A673 (cell line): Measurements from ENCODE around the gene CRABP1. TPM values are rescaled to one million over a fixed set of nuclear protein-coding genes. Genes with fewer than 3 reads are reported as not detected.

Experiments
- BruUV-seq: library from RNA; stranded (reverse); fragments of 400-500 nt; replicated peaks from 2 replicates; lab custom pipeline; 2021; lab: Mats Ljungman, UMichigan
- CTCF ChIA-PET: fragments of 300-600 bp; sonication (Branson Sonifier 250); formaldehyde crosslinking; loops from one replicate; lab custom pipeline; 2022; ENCODE audit warnings: antibody characterized with exemption; lab: Charles Lee
- POLR2A ChIA-PET: fragments of 300-600 bp; sonication (Branson Sonifier 250); formaldehyde crosslinking; loops from one replicate; lab custom pipeline; 2022; ENCODE audit warnings: antibody characterized with exemption; ENCODE audit not compliant: low non-redundant PET; lab: Charles Lee
- DNase-seq: peaks from one replicate; pipeline ENCODE4 v3.0.0-alpha.2; 2015; ENCODE audit warnings: low spot score
- H3K27ac ChIP-seq: fragments of 200-600 bp; sonication (generic); 2 replicates; pipeline ENCODE4 v1.5.1; 2016; ENCODE audit warnings: mixed run types, low read depth, mild to moderate bottlenecking, mixed read lengths, antibody characterized with exemption, low read length; ENCODE audit not compliant: poor library complexity, severe bottlenecking
- H3K27me3 ChIP-seq: fragments of 200-600 bp; sonication (generic); replicated peaks from 2 replicates; pipeline ENCODE4 v1.6.1; 2017; ENCODE audit warnings: mixed run types, low read depth, mild to moderate bottlenecking, mixed read lengths, antibody characterized with exemption, low read length; ENCODE audit not compliant: insufficient read depth, poor library complexity
- H3K36me3 ChIP-seq: fragments of 200-600 bp; sonication (generic); 2 replicates; pipeline ENCODE4 v1.6.1; 2016; ENCODE audit warnings: mixed run types, mild to moderate bottlenecking, mixed read lengths, antibody characterized with exemption, low read length; ENCODE audit not compliant: insufficient read depth, poor library complexity, severe bottlenecking
- H3K4me1 ChIP-seq: fragments of 200-600 bp; sonication (generic); 2 replicates; pipeline ENCODE4 v1.6.1; 2017; ENCODE audit warnings: mixed run types, mild to moderate bottlenecking, mixed read lengths, antibody characterized with exemption, low read length; ENCODE audit not compliant: insufficient read depth, poor library complexity, severe bottlenecking
- H3K4me3 ChIP-seq: fragments of 200-600 bp; sonication (generic); 2 replicates; pipeline ENCODE4 v1.5.1; 2016; ENCODE audit warnings: low read depth, mixed run types, mild to moderate bottlenecking, mixed read lengths, low read length; ENCODE audit not compliant: poor library complexity, severe bottlenecking
- H3K9me3 ChIP-seq: fragments of 200-600 bp; sonication (generic); 2 replicates; pipeline ENCODE4 v1.6.1; 2016; ENCODE audit warnings: mixed run types, low read depth, mild to moderate bottlenecking, mixed read lengths, antibody characterized with exemption, low read length; ENCODE audit not compliant: poor library complexity, severe bottlenecking
- EZH2 ChIP-seq: fragments of 200-600 bp; sonication (generic); IDR thresholded peaks from 2 replicates; pipeline ENCODE4 v1.6.1; 2017; ENCODE audit warnings: borderline replicate concordance, low read depth, mild to moderate bottlenecking, mixed read lengths, antibody characterized with exemption, low read length; ENCODE audit not compliant: poor library complexity, severe bottlenecking
- intact Hi-C: fragments of 100-400 bp; cut with micrococcal nuclease; formaldehyde crosslinking; loops from one replicate; pipeline ENCODE4 v1.10.0; 2022; ENCODE audit not compliant: unreplicated experiment
- total RNA-seq: library from RNA; stranded (reverse); gene quantifications from 2 replicates; pipeline ENCODE4 v1.2.3, GENCODE V29; 2021
- TF ChIP-seq, protein P1 (sequence below): fragments of 300-800, 200-600 bp; sonication (generic); conservative IDR thresholded peaks from 2 replicates; pipeline ENCODE4 v1.5.1; 2017; ENCODE audit warnings: low read depth, mild to moderate bottlenecking, antibody characterized with exemption, low read length, moderate library complexity, mixed read lengths

CRABP1 gene
- total RNA-seq, 1 experiment from 2014 or later: 61.2 TPM

DNA sequence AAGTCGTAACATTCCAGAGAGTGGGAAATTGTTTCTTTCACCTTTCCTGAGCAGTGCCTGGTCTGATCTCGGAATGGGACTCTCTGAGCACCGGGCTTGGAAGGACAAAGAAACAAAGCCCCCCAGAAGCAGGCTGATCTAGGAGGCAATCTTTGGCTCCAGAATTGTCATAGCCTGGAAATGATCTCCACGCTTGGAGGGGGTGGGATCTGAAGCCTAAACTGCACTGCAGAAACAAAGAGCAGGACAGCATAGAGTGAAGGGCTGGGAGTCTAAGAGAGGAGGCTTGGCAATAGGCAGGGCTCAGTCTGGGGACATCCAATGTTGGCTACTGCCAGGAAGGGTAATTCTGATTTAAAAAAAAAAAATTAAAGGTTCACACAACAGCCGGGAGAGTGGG is 1.9 kb downstream of the CRABP1 start:
- POLR2A ChIA-PET: no interaction called here

GRCh38 chr15:78343276-78344060 is 3.3 kb downstream of the CRABP1 start:
- ChIA-PET CTCF (no interaction called here), POLR2A (no interaction called here)
- H3K9me3 ChIP-seq: no peaks in the 10 kb centered on the region
- no peak overlapping the region for H3K27ac ChIP-seq
- DNase-seq: no peak
- peaks cover 14% of the 10 kb centered on the region for H3K27me3 ChIP-seq
- no TSS peak for BruUV-seq
- intact Hi-C loops: no loop called here
- peaks cover 20% of the 10 kb centered on the region for H3K4me1 ChIP-seq
- no peak for TF ChIP-seq EZH2
- TF ChIP-seq, protein P1, sequence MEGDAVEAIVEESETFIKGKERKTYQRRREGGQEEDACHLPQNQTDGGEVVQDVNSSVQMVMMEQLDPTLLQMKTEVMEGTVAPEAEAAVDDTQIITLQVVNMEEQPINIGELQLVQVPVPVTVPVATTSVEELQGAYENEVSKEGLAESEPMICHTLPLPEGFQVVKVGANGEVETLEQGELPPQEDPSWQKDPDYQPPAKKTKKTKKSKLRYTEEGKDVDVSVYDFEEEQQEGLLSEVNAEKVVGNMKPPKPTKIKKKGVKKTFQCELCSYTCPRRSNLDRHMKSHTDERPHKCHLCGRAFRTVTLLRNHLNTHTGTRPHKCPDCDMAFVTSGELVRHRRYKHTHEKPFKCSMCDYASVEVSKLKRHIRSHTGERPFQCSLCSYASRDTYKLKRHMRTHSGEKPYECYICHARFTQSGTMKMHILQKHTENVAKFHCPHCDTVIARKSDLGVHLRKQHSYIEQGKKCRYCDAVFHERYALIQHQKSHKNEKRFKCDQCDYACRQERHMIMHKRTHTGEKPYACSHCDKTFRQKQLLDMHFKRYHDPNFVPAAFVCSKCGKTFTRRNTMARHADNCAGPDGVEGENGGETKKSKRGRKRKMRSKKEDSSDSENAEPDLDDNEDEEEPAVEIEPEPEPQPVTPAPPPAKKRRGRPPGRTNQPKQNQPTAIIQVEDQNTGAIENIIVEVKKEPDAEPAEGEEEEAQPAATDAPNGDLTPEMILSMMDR: no peak
- H3K4me3 ChIP-seq: no peak overlapping the region
- H3K36me3 ChIP-seq: no peaks in the 10 kb centered on the region

More for the DNA sequence above, 1.9 kb downstream of the CRABP1 start:
- DNase-seq: no peak
- CTCF ChIA-PET: no interaction called here
- no peaks in the 10 kb centered on the region for H3K9me3 ChIP-seq
- BruUV-seq: no TSS peak
- peaks cover 9% of the 10 kb centered on the region for H3K4me1 ChIP-seq
- intact Hi-C loops: no loop called here
- H3K27me3 ChIP-seq: peaks cover 14% of the 10 kb centered on the region
- no peaks in the 10 kb centered on the region for H3K36me3 ChIP-seq
- H3K4me3 ChIP-seq: no peak overlapping the region
- H3K27ac ChIP-seq: no peak overlapping the region
- TF ChIP-seq, protein P1: no peak
- TF ChIP-seq EZH2: no peak

DNA sequence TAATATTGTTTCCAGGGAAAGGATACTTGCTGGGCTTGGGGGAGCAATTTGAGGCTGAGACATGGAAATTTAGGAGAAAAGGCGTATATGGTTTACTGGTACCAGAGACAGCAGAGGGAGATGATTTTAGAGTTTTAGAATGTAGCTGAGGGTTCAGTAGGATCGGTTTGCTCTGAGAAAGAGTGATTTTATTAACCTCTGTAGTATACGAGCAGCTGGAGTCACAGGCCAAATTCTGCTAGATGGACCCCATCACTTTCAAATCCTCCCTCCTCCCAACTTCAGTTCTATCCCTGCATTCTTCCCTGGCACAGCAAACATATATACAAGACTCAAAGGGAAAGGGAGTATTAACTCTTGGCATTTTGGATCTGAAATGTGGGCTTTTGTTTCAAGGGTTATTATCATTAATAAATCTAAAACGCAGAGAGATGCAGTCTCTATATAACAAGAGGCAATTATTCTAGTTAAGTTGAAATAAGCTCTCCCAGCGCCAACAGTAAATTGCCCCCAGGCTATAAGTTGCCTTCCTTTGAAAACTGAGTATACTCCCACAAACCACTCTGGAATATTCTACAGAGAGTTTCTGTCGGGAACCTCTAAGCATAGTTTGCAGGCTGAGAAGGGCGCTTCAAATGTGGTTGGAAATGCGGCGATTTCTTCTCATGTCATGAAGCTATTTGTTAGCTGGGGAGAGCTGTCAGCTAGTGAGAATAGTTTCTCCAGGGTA is 5.4 kb downstream of the CRABP1 start:
- ChIA-PET CTCF (no interaction called here), POLR2A (interaction anchor here (0.7 kb wide), 1 partner anchor 16 kb away, joined by 4 read pairs; no protein-coding TSS in a partner anchor)
- BruUV-seq: no TSS peak
- TF ChIP-seq, protein P1: no peak
- no peak for TF ChIP-seq EZH2
- intact Hi-C loops: no loop called here
- peaks cover 16% of the 10 kb centered on the region for H3K4me1 ChIP-seq
- H3K4me3 ChIP-seq: no peak overlapping the region
- DNase-seq: no peak
- H3K27ac ChIP-seq: no peak overlapping the region
- H3K27me3 ChIP-seq: peaks cover 11% of the 10 kb centered on the region
- no peaks in the 10 kb centered on the region for H3K9me3 ChIP-seq
- no peaks in the 10 kb centered on the region for H3K36me3 ChIP-seq
